DMS 273 (cell line): ENCODE results near the gene MAP1LC3C.
"Not testable (repeated sequence)": the region's sequence is repeated elsewhere in the genome, so short reads cannot be mapped to it uniquely, and the experiment has no call there.

Source experiments
- DNase-seq: peaks from one replicate; lab custom pipeline; 2025; ENCODE audit not compliant: unreplicated experiment; lab: John Stamatoyannopoulos, UW

MAP1LC3C gene

GRCh38 chr1:241994171-241994570 is 4.7 kb downstream of the MAP1LC3C start:
- no peak for DNase-seq

GRCh38 chr1:241992734-241993133 is 6.2 kb downstream of the MAP1LC3C start:
- no peak for DNase-seq

DNA sequence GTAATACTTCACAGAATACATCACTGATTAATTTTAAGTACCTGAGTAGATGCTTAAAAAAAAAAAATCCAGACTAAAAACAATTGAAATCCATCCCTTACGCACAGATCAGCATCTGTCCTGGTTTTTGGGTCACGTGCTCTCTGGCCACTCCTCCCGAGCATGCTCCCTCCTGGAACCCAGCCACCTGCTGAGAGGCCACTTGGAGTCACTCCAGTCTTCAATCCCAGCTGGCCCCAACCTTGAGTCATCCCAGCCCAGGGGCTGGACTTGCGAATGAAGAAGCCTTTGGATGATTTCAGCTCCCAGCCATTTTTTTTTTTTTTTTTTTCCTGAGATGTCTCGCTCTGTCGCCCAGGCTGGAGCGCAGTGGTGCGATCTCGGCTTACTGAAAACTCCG is 8.9 kb downstream of the MAP1LC3C start:
- peak; percentile 89 for DNase-seq

DNA sequence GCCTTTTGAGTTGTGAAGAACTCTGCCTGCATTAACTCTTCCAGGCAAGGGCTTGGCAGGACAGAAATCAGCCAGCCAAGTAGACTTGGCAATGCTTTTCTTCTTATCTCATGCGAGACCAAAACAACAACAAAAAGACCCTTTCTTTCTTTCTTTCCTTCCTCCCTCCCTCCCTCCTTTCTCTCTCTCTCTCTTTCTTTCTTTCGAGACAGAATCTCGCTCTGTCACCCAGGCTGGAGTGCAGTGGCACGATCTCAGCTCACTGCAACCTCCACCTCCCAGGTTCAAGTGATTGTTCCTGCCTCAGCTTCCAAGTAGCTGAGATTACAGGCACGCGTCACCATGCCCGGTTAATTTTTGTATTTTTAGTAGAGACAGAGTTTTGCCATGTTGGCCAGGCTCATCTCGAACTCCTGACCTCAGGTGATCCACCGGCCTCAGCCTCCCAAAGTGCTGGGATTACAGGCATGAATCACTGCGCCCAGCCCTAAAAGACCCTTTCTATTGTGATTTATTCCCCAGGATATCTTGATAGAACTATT is 10.4 kb downstream of the MAP1LC3C start:
- not testable (repeated sequence) for DNase-seq

DNA sequence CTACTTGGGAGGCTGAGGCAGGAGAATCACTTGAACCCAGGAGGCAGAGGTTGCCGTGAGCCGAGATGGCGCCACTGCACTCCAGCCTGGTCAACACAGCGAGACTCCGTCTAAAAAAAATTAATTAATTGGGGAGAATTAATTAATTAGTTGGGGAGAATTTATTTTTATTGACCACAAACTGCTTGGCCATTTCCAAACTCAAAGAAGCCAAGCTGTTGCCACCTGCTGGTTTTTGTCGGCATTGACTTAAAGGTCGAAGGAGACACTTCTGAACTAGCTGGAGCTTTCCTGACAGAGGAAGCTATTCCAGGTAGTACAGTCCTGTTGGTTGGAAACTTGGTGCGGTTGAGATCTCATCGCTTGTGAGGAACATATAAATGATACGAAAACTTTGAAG is 13.1 kb downstream of the MAP1LC3C start:
- peak; percentile 82 for DNase-seq

GRCh38 chr1:241979926-241980325 is 19.0 kb downstream of the MAP1LC3C start:
- DNase-seq = no peak

DNA sequence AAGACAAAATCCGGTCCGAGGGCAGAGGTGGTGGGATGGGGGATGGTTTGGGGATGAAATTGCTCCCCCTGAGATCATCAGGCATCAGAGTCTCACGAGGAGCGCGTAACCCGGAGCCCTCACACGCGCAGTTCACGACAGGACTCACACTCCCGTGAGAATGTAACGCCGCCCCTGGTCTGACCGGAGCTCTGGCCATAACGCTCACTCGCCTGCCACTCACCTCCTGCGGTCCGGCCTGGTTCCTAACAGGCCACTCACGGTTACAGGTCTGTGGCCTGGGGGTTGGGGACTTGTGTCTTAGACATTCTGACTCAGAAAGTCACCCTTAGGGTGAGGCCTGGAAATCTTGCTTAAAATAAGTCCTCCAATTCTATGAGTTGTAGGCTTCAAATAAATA is 19.8 kb downstream of the MAP1LC3C start:
- no peak for DNase-seq

DNA sequence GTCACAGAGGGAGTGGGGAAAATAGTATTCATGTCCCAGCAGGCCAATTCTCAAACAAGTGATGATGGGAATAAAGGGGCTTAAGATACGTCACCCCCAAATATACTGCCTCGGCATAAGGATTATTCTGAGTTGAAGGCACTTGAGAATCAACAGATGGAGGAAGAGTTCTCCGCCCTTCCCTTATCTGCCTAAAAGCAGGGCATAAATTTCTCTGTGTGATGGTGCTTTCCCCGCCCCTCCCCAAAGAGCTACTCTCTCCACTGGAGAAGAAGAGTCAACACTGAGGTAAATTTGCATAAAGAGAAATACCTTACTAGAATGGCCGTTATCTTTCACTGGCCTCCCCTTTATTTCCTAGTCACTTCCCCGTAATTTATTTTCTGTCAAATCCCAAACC is 22.7 kb downstream of the MAP1LC3C start:
- no peak for DNase-seq

DNA sequence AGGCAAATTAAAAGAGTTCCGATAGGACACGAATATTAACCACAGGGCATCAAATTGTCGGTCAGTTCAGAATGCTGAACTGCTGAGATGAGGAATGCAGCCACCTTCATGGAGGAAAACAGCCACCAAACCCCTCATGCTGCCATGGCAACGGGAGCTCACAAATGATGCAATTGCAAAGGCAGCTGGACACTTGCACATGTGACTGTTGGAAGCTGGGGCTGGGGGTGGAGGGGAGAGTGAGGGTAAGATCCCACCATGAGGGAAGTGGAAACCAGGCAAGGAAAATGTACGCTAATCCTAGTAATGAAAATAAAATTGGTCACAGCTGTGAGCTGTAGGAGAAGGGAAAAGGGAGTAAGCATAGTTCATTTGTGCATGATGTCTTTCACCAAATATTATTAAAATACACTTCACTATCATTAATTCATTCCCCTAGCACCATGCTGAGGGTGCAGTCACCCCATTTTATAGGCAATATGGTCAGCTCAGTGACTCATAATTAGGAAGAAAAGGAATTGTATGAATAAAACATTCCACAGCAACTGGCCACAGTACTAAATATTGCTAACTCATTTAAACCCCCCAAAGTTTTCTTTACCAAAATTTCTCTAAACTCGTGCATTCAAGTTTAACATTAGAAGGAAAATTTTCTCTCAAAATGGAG is 26.1 kb downstream of the MAP1LC3C start:
- DNase-seq = peak; percentile 82

DNA sequence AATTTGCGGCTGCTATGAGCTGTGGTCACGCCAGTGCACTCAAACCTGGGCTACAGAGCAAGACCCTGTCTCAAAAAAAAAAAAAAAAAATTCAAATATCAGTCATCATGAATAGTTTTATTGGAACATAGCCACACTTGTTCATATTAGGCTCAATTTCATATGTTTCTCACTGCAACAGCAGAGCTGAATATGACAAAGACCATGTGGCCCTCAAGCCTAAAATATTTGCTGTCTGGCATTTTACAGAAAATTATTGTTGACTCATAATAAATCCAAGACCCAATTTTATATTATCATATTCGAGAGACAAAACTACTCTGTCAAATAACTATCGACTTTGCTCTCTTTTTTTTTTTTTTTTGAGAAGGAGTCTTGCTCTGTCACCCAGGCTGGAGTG is 30.3 kb downstream of the MAP1LC3C start:
- no peak for DNase-seq

DNA sequence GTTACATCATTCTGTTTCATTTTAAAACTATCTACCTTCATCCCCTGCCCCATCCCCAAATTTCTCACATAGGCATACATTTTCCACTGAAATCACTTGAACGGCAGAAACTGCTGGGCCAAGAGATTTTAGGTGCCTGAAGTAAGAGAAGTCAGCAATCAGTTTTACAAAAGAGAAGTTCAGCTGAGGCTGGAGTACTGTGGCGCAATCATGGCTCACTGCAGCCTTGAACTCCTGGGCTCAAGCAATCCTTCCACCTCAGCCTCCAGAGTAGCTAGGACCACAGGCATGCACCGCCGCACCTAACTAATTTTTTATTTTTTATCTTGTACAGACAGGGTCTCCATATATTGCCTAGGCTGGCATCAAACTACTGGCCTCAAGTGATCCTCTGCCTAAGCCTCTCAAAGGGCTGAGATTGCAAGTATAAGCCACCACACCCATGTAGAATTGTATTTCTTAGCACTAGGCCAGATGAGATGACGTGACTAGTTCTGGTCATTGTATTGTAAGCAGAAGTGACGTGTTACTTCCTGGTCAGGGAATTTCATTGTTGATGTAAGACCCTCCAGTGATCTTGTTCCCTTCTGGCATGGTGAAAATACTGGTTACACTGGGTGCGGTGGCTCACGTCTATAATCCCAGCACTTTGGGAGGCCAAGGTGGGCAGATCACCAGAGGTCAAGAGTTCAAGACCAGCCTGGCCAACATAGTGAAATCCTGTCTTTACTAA is 34.2 kb downstream of the MAP1LC3C start:
- no peak for DNase-seq

GRCh38 chr1:241963722-241964121 is 35.2 kb downstream of the MAP1LC3C start:
- no peak for DNase-seq

GRCh38 chr1:241962153-241962552 is 36.7 kb downstream of the MAP1LC3C start:
- DNase-seq = no peak

DNA sequence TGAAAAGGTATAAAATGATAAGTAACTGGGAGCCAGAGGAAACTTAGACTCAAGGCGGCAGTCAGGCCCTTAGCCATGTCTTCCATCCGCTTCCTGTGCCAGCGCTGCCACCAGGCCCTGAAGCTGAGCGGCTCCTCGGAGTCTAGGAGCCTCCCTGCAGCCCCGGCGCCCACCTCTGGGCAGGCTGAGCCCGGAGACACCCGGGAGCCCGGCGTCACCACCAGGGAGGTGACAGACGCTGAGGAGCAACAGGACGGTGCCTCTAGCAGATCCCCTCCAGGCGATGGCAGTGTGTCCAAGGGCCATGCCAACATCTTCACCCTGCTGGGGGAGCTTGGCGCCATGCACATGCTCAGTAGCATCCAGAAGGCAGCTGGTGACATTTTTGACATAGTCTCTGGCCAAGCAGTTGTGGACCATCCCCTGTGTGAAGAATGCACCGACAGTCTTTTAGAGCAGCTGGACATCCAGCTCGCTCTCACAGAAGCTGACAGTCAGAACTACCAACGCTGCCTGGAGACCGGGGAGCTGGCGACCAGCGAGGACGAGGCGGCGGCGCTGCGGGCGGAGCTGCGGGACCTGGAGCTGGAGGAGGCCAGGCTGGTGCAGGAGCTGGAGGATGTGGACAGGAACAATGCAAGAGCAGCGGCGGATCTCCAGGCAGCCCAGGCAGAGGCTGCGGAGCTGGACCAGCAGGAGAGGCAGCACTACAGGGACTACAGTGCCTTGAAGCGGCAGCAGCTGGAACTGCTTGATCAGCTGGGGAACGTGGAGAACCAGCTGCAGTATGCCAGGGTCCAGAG is 41.0 kb downstream of the MAP1LC3C start, which contains the start of gene BECN2:
Gene BECN2 (plus strand): TSS at position 76 of the 803 bp plus-strand sequence. CDS start 0 bp downstream, at position 76.
- peak; percentile 39 for DNase-seq

- no peak for DNase-seq
These were observed 48.5 kb downstream of the MAP1LC3C start for GRCh38 chr1:241950390-241950789.

- no peak for DNase-seq
These were observed 51.5 kb downstream of the MAP1LC3C start for GRCh38 chr1:241947354-241947753.
